Transverse colon (tissue), 4 donors: Measurements from ENCODE around the gene LDHD.

ENCODE experiments used
- POLR2A ChIP-seq: fragments of 450-650 bp; IDR thresholded peaks from one replicate; pipeline ENCODE4 v1.6.1; 2016; ENCODE audit warnings: antibody characterized with exemption, mild to moderate bottlenecking, moderate library complexity
- POLR2AphosphoS5 ChIP-seq, 3 donors: sonication (generic); formaldehyde crosslinking; IDR thresholded peaks; one replicate each; pipeline ENCODE4 v1.6.1; 2016; ENCODE audit warnings: antibody characterized with exemption in 3 of 3
- TF ChIP-seq, protein P1 (sequence below), 5 experiments: fragments of 200-600 bp in 3 of 5; fragments of 450-650 bp in 2 of 5; sonication (generic) in 3 of 5; IDR thresholded peaks; 1 replicate in 2 of 5; 2 replicates in 3 of 5; pipeline ENCODE4 v1.5.1; 2016 to 2017; ENCODE audit warnings: antibody characterized with exemption in 5 of 5, inconsistent platforms in 3 of 5, mild to moderate bottlenecking in 2 of 5, moderate library complexity in 1 of 5

DNA sequence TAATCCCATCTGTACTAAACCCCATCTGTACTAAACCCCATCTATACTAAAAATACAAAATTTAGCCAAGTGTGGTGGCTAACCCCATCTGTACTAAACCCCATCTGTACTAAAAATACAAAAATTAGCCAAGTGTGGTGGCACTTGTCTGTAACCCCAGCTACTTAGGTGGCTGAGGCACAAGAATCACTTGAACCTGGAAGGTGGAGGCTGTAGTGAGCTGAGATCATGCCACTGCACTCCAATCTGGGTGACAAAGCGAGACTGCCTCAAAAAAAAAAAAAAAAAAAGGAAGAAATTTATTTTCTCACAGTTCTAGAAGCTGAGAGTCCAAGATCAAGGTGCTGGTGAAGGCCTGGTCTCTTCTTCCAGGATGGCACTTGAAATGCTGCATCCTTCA, 43.8 kb upstream of the LDHD start:
- TF ChIP-seq POLR2AphosphoS5 (IDR thresholded peaks at IDR 0.05) = no peak
- TF ChIP-seq, protein P1, sequence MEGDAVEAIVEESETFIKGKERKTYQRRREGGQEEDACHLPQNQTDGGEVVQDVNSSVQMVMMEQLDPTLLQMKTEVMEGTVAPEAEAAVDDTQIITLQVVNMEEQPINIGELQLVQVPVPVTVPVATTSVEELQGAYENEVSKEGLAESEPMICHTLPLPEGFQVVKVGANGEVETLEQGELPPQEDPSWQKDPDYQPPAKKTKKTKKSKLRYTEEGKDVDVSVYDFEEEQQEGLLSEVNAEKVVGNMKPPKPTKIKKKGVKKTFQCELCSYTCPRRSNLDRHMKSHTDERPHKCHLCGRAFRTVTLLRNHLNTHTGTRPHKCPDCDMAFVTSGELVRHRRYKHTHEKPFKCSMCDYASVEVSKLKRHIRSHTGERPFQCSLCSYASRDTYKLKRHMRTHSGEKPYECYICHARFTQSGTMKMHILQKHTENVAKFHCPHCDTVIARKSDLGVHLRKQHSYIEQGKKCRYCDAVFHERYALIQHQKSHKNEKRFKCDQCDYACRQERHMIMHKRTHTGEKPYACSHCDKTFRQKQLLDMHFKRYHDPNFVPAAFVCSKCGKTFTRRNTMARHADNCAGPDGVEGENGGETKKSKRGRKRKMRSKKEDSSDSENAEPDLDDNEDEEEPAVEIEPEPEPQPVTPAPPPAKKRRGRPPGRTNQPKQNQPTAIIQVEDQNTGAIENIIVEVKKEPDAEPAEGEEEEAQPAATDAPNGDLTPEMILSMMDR (IDR thresholded peaks at IDR 0.05) = no peak
- no peak for TF ChIP-seq POLR2A
